GM10266 (cell line): ENCODE data around the gene CAPN1.

Experiments used
- DNase-seq: peaks from one replicate; pipeline ENCODE4 v3.0.0; 2012; ENCODE audit errors: extremely low spot score
- CTCF ChIP-seq: IDR thresholded peaks from 2 replicates; pipeline ENCODE4 v1.5.1; 2012; ENCODE audit warnings: mild to moderate bottlenecking, low read depth; ENCODE audit not compliant: control insufficient read depth, insufficient read depth; ENCODE audit errors: missing control alignments

Gene CAPN1

GRCh38 chr11:65186701-65187100 is 5.0 kb downstream of the CAPN1 start:
- no peak for DNase-seq
- TF ChIP-seq CTCF: no peak

- TF ChIP-seq CTCF: no peak
- DNase-seq: no peak
Observed at GRCh38 chr11:65187146-65187675, 5.5 kb downstream of the CAPN1 start.

- DNase-seq: no peak
- no peak for TF ChIP-seq CTCF
Observed at GRCh38 chr11:65187971-65188461, 6.3 kb downstream of the CAPN1 start.

GRCh38 chr11:65188486-65188885 is 6.8 kb downstream of the CAPN1 start:
- TF ChIP-seq CTCF: no peak
- DNase-seq: no peak

GRCh38 chr11:65189191-65189590 is 7.5 kb downstream of the CAPN1 start:
- TF ChIP-seq CTCF: no peak
- DNase-seq: no peak

- TF ChIP-seq CTCF: no peak
Observed at GRCh38 chr11:65194564-65194963, 12.8 kb downstream of the CAPN1 start.

GRCh38 chr11:65204143-65204542 is 22.4 kb downstream of the CAPN1 start:
- no peak for DNase-seq
- no peak for TF ChIP-seq CTCF

More at GRCh38 chr11:65194564-65194963, 12.8 kb downstream of the CAPN1 start:
- no peak for DNase-seq
